BJ (cell line): ENCODE measurements around the gene BCOR. TPM values are rescaled to one million over a fixed set of nuclear protein-coding genes. Genes with fewer than 3 reads are reported as not detected.

Experiments
- CTCF ChIA-PET: fragments of 350-600 bp; formaldehyde crosslinking; extraction: SDS; loops from one replicate; lab custom pipeline; 2021; ENCODE audit warnings: antibody characterized with exemption, inconsistent platforms; lab: Yijun Ruan, JAX
- POLR2A ChIA-PET: fragments of 300-600 bp; sonication (Branson Sonifier 250); formaldehyde crosslinking; extraction: SDS; loops from one replicate; lab custom pipeline; 2021; ENCODE audit warnings: antibody characterized with exemption; lab: Charles Lee
- DNase-seq: peaks from one replicate; pipeline ENCODE4 v3.0.0-alpha.2; 2011; ENCODE audit warnings: low read depth
- H3K27me3 ChIP-seq: 2 replicates; pipeline ENCODE4 v1.6.0; 2011; ENCODE audit warnings: low read length; ENCODE audit not compliant: control insufficient read depth, insufficient read depth
- H3K36me3 ChIP-seq: 2 replicates; pipeline ENCODE4 v1.5.1; 2011; ENCODE audit warnings: low read length; ENCODE audit not compliant: control insufficient read depth, insufficient read depth
- H3K4me3 ChIP-seq: 2 replicates; pipeline ENCODE4 v1.5.1; 2011; ENCODE audit warnings: low read depth, mild to moderate bottlenecking, control low read depth, low read length
- CTCF ChIP-seq: IDR thresholded peaks from 2 replicates; pipeline ENCODE4 v1.5.1; 2011; ENCODE audit warnings: low read depth, mild to moderate bottlenecking, control low read depth, inconsistent platforms, low read length, moderate library complexity; ENCODE audit not compliant: insufficient read depth
- polyA plus RNA-seq: library from polyadenylated mRNA; depleted of rRNA; stranded (reverse); fragments of >200 nt; gene quantifications from 2 replicates; pipeline ENCODE4 v1.2.3, GENCODE V29; 2011

BCOR gene
- polyA plus RNA-seq, 1 experiment, result 5.6 TPM

GRCh38 chrX:40006106-40007017, 91.4 kb downstream of the BCOR start:
- Histone ChIP-seq H3K27me3 (peaks cover 1% of the 10 kb centered on the region; the same call in 1 of the 2 replicates), H3K4me3 (no peak overlapping the region), H3K36me3 (no peaks in the 10 kb centered on the region)
- no peak for DNase-seq
- no peak for TF ChIP-seq CTCF
- ChIA-PET POLR2A (no interaction called here), CTCF (no interaction called here)

GRCh38 chrX:40005292-40006011, 92.3 kb downstream of the BCOR start:
- DNase-seq, result no peak
- no peak for TF ChIP-seq CTCF
- ChIA-PET CTCF (no interaction called here), POLR2A (no interaction called here)
- no peak overlapping the region for H3K4me3 ChIP-seq
- peaks cover 1% of the 10 kb centered on the region; the same call in 1 of the 2 replicates for H3K27me3 ChIP-seq
- H3K36me3 ChIP-seq, result no peaks in the 10 kb centered on the region

- H3K4me3 ChIP-seq, result no peak overlapping the region
- H3K36me3 ChIP-seq, result no peaks in the 10 kb centered on the region
- POLR2A ChIA-PET, result no interaction called here
- H3K27me3 ChIP-seq, result peaks cover 1% of the 10 kb centered on the region; the same call in 1 of the 2 replicates
- DNase-seq, result no peak
- CTCF ChIA-PET, result no interaction called here
- TF ChIP-seq CTCF, result no peak
These were observed 92.9 kb downstream of the BCOR start for GRCh38 chrX:40004921-40005291.

GRCh38 chrX:40004246-40004535, 93.6 kb downstream of the BCOR start:
- TF ChIP-seq CTCF, result no peak
- ChIA-PET POLR2A (no interaction called here), CTCF (no interaction called here)
- H3K4me3 ChIP-seq, result no peak overlapping the region
- no peak for DNase-seq
- H3K27me3 ChIP-seq, result peaks cover 1% of the 10 kb centered on the region; the same call in 1 of the 2 replicates
- no peaks in the 10 kb centered on the region for H3K36me3 ChIP-seq
